CD8-positive, alpha-beta memory T cell (primary cell): ENCODE results near the gene AJM1. TPM values are rescaled to one million over a fixed set of nuclear protein-coding genes. Genes with fewer than 3 reads are reported as not detected.
"Not testable (repeated sequence)": the region's sequence is repeated elsewhere in the genome, so short reads cannot be mapped to it uniquely, and the experiment has no call there.

Experiments used
- CTCF ChIA-PET: fragments of 350-600 bp; sonication (Branson Sonifier 250); formaldehyde crosslinking; loops from one replicate; lab custom pipeline; 2021; ENCODE audit warnings: antibody characterized with exemption; lab: Charles Lee
- POLR2A ChIA-PET: fragments of 350-600 bp; sonication (Branson Sonifier 250); formaldehyde crosslinking; loops from one replicate; lab custom pipeline; 2021; ENCODE audit warnings: antibody characterized with exemption; lab: Charles Lee
- DNase-seq, 5 donors: peaks; one replicate each; pipeline versions ENCODE4 v3.0.0 to v3.0.0-alpha.2; 2020 to 2022; ENCODE audit warnings: mixed read lengths in 1 of 5
- H3K27ac ChIP-seq: one replicate; pipeline ENCODE4 v1.7.0; 2013; ENCODE audit warnings: low read depth, mild to moderate bottlenecking, low read length, moderate library complexity
- H3K27me3 ChIP-seq: 2 replicates; pipeline ENCODE4 v1.7.0; 2013; ENCODE audit warnings: low read length, mild to moderate bottlenecking; ENCODE audit not compliant: insufficient read depth, poor library complexity, severe bottlenecking
- H3K36me3 ChIP-seq: 2 replicates; pipeline ENCODE4 v1.7.0; 2013; ENCODE audit warnings: mild to moderate bottlenecking, low read length, moderate library complexity; ENCODE audit not compliant: insufficient read depth
- H3K4me1 ChIP-seq: 2 replicates; pipeline ENCODE4 v1.7.0; 2013; ENCODE audit warnings: mild to moderate bottlenecking, low read length, moderate library complexity; ENCODE audit not compliant: insufficient read depth
- H3K4me3 ChIP-seq: 2 replicates; pipeline ENCODE4 v1.7.0; 2013; ENCODE audit warnings: mild to moderate bottlenecking, low read length
- H3K9me3 ChIP-seq: 2 replicates; pipeline ENCODE4 v1.7.0; 2013; ENCODE audit warnings: mild to moderate bottlenecking, low read length
- H3K27ac Mint-ChIP-seq, 8 donors: one replicate each; pipeline ENCODE4 v1.8.0; 2020 to 2021; ENCODE audit warnings: mixed read lengths in 8 of 8, mild to moderate bottlenecking in 6 of 8, inconsistent platforms in 3 of 8, moderate library complexity in 3 of 8
- H3K27me3 Mint-ChIP-seq, 2 donors: one replicate each; pipeline ENCODE4 v1.8.0; 2020 to 2021; ENCODE audit warnings: mixed read lengths in 2 of 2, mild to moderate bottlenecking in 1 of 2, moderate library complexity in 1 of 2
- H3K36me3 Mint-ChIP-seq, 3 donors: one replicate each; pipeline ENCODE4 v1.8.0; 2020 to 2021; ENCODE audit warnings: mixed read lengths in 3 of 3, inconsistent platforms in 1 of 3, mild to moderate bottlenecking in 1 of 3
- H3K4me1 Mint-ChIP-seq, 3 donors: one replicate each; pipeline ENCODE4 v1.8.0; 2020 to 2021; ENCODE audit warnings: mixed read lengths in 3 of 3, inconsistent platforms in 1 of 3, mild to moderate bottlenecking in 1 of 3
- H3K4me3 Mint-ChIP-seq, 7 donors: one replicate each; pipeline ENCODE4 v1.8.0; 2020 to 2021; ENCODE audit warnings: mixed read lengths in 7 of 7, mild to moderate bottlenecking in 6 of 7, moderate library complexity in 4 of 7, inconsistent platforms in 2 of 7
- H3K9me3 Mint-ChIP-seq, 5 donors: one replicate each; pipeline ENCODE4 v1.8.0; 2020 to 2022; ENCODE audit warnings: mixed read lengths in 5 of 5, mild to moderate bottlenecking in 3 of 5, moderate library complexity in 2 of 5, inconsistent platforms in 1 of 5
- polyA plus RNA-seq: library from polyadenylated mRNA; unstranded; fragments of 300-500 nt; fragmentation: Illumina TruSeq; gene quantifications from one replicate; pipeline ENCODE4 v1.2.3, GENCODE V29; 2021
- total RNA-seq, 2 experiments: library from RNA; stranded (reverse); gene quantifications; one replicate each; pipeline ENCODE4 v1.2.3, GENCODE V29; 2021

The AJM1 gene
- total RNA-seq (1 to 10 TPM; 3.2 TPM), polyA plus RNA-seq (0.39 TPM)

GRCh38 chr9:136842380-136842948 lies at the start of gene AJM1:
TSS of gene AJM1 (plus strand) at chr9:136842478. CDS start at chr9:136844415, 1,937 bp downstream.
- not testable (repeated sequence) for H3K9me3 Mint-ChIP-seq, H3K27me3 ChIP-seq, H3K36me3 ChIP-seq, H3K27ac ChIP-seq, H3K9me3 ChIP-seq
- Mint-ChIP-seq H3K27me3 (peaks cover 7 to 15% of the 10 kb centered on the region in 2 donors), H3K4me3 (peak within 1 kb of the TSS; percentile 86 to 96 (median 88)), H3K36me3 (peaks cover 0 to 18% (median 0%) of the 10 kb centered on the region in 3 donors), H3K4me1 (peaks cover 8 to 25% (median 14%) of the 10 kb centered on the region in 3 donors), H3K27ac (peak within 1 kb of the TSS; percentile 37 to 84 (median 68))
- H3K4me1 ChIP-seq, result peaks cover 15% of the 10 kb centered on the region
- H3K4me3 ChIP-seq, result peak within 1 kb of the TSS; percentile 71
- ChIA-PET CTCF (interaction anchor here (0.6 to 4.9 kb wide), 37 partner anchors 9 to 314 kb away, joined by 3 to 45 read pairs (median 4); partner anchors contain the start of genes CLIC3, MAMDC4, NPDC1 and RABL6), POLR2A (interaction anchor here (0.6 to 2.2 kb wide), 6 partner anchors 21 to 192 kb away, joined by 3 to 9 read pairs (median 4); partner anchors contain the start of gene EDF1)
- DNase-seq, result peak; percentile 72 to 86 (median 75)

- H3K4me1 Mint-ChIP-seq, result peaks cover 13 to 29% (median 21%) of the 10 kb centered on the region in 3 donors
- no peak for DNase-seq
- CTCF ChIA-PET, result interaction anchor here (0.9 to 2.2 kb wide), 13 partner anchors 8 to 293 kb away, joined by 3 to 9 read pairs (median 4); partner anchors contain the start of genes AJM1, CLIC3, MAN1B1 and RABL6
- no peak overlapping the region for H3K4me3 ChIP-seq
- H3K27ac ChIP-seq, result no peak overlapping the region
- peaks cover 26% of the 10 kb centered on the region for H3K4me1 ChIP-seq
- H3K9me3 ChIP-seq, result no peaks in the 10 kb centered on the region
- peak overlapping the region in 3 of 7 donors; percentile 8 to 49 (median 20) for H3K4me3 Mint-ChIP-seq
- no peaks in the 10 kb centered on the region for H3K27me3 ChIP-seq
- no peaks in the 10 kb centered on the region for H3K27me3 Mint-ChIP-seq
- peaks cover 0 to 9% (median 2%) of the 10 kb centered on the region in 3 donors for H3K36me3 Mint-ChIP-seq
- H3K9me3 Mint-ChIP-seq, result no peaks in the 10 kb centered on the region
- POLR2A ChIA-PET, result interaction anchor here (1.1 kb wide), 1 partner anchor 9 kb away, joined by 3 read pairs; no protein-coding TSS in a partner anchor
- peak overlapping the region in 1 of 8 donors; percentile 65 for H3K27ac Mint-ChIP-seq
- no peaks in the 10 kb centered on the region for H3K36me3 ChIP-seq
Observed at GRCh38 chr9:136793086-136793946, 49.0 kb upstream of the AJM1 start.

DNA sequence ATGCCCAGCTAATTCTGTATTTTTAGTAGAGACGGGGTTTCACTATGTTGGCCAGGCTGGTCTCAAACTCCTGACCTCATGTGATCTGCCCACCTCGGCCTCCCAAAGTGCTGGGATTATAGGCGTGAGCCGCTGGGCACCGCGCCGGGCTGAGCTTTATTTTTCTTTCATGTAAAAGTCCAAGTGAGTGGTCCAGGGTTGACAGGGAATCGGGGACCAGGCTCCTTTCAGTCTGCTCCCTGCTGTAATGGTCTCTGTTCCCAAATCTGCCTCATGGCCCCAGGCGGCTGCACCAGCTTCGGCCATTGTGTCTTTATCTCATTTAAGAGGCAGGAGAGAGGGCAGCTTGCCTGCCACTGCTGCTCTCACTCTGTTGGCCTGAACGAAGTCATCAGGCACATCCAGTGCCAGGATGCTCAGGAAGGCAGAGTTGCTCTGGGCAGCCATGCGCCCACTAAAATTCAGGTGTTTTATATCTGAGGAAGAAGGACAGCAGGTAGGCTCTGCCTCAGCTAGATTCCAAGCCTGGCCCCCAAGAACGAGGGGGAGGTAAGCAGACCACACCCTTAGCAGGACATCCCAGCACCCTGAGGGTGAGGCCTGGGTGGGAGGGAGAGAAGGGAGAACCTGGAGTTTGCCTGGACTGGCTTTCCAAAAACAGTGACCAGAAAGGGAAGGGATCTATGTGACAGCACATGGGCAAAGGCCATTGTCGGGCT lies 47.8 kb upstream of the AJM1 start:
- DNase-seq, result no peak
- Mint-ChIP-seq H3K4me3 (peak overlapping the region in 2 of 7 donors; percentile 54 to 61), H3K4me1 (peaks cover 9 to 29% (median 17%) of the 10 kb centered on the region in 3 donors), H3K27me3 (no peaks in the 10 kb centered on the region), H3K27ac (no peak overlapping the region), H3K36me3 (peaks cover 0 to 9% (median 2%) of the 10 kb centered on the region in 3 donors), H3K9me3 (no peaks in the 10 kb centered on the region)
- peaks cover 33% of the 10 kb centered on the region for H3K4me1 ChIP-seq
- POLR2A ChIA-PET, result interaction anchor here (1.1 kb wide), 1 partner anchor 8 kb away, joined by 3 read pairs; no protein-coding TSS in a partner anchor
- H3K4me3 ChIP-seq, result no peak overlapping the region
- H3K27ac ChIP-seq, result no peak overlapping the region
- no peaks in the 10 kb centered on the region for H3K9me3 ChIP-seq
- no peaks in the 10 kb centered on the region for H3K36me3 ChIP-seq
- CTCF ChIA-PET, result interaction anchor here (0.9 to 1.5 kb wide), 6 partner anchors 13 to 292 kb away, joined by 3 to 7 read pairs (median 4); partner anchors contain the start of genes AJM1, MAN1B1 and RABL6
- no peaks in the 10 kb centered on the region for H3K27me3 ChIP-seq

DNA sequence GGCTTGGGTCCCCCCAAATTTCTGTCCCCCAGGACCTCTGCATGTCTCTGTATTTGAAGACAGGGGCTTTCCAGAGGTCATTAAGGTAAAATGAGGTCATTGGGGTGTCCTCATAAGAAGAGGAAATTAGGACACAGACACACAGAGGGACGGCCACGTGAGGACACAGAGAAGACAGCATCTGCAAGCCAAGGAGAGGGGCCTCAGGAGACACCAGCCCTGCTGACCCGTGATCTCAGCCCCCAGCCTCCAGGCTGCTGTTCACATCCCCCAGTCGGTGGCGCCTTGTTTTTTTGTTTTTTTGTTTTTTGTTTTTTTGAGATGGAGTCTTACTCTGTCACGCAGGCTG lies 47.3 kb upstream of the AJM1 start:
- ChIA-PET CTCF (no interaction called here), POLR2A (no interaction called here)
- Histone ChIP-seq H3K4me3 (no peak overlapping the region), H3K27me3 (no peaks in the 10 kb centered on the region), H3K4me1 (peaks cover 36% of the 10 kb centered on the region), H3K9me3 (no peaks in the 10 kb centered on the region), H3K36me3 (no peaks in the 10 kb centered on the region), H3K27ac (no peak overlapping the region)
- Mint-ChIP-seq H3K4me3 (no peak overlapping the region), H3K4me1 (peaks cover 9 to 32% (median 17%) of the 10 kb centered on the region in 3 donors), H3K27ac (no peak overlapping the region), H3K9me3 (no peaks in the 10 kb centered on the region), H3K36me3 (peaks cover 0 to 9% (median 2%) of the 10 kb centered on the region in 3 donors), H3K27me3 (no peaks in the 10 kb centered on the region)
- no peak for DNase-seq

DNA sequence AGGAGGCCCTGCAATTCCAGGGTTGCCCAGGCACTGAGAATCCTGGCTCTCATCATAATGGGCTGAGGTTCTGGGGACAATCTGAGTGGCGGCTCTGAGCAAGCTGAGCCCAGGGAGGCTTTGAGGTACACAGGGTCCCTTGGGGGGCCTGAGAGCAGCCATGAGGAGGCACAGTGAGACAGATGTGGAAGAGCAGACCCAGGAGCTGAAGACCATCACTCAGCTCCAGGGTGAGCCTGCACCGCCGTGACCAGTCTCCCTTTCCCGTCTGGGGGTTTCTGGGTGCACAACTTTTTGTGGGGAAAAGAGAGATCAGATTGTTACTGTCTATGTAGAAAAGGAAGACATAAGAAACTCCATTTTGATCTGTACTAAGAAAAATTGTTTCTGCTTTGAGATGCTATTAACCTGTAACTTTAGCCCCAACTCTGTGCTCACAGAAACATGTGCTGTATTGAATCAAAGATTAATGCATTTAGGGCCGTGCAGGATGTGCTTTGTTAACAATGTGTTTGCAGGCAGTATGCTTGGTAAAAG lies 46.0 kb upstream of the AJM1 start, which contains the start of gene CCDC183:
CCDC183 (plus strand) TSS at position 101 of the 537 bp plus-strand sequence; CDS start at position 161, 60 bp downstream.
- Histone ChIP-seq H3K9me3 (no peaks in the 10 kb centered on the region), H3K4me3 (no peak within 1 kb of the TSS), H3K4me1 (peaks cover 39% of the 10 kb centered on the region), H3K27ac (no peak within 1 kb of the TSS), H3K27me3 (no peaks in the 10 kb centered on the region), H3K36me3 (no peaks in the 10 kb centered on the region)
- H3K27ac Mint-ChIP-seq, result peak within 1 kb of the TSS in 1 of 8 donors; percentile 57
- DNase-seq, result no peak
- H3K4me3 Mint-ChIP-seq, result peak within 1 kb of the TSS in 1 of 7 donors; percentile 56
- H3K27me3 Mint-ChIP-seq, result peaks cover 0 to 6% of the 10 kb centered on the region in 2 donors
- no peaks in the 10 kb centered on the region for H3K9me3 Mint-ChIP-seq
- POLR2A ChIA-PET, result interaction anchor here (0.6 kb wide), 1 partner anchor 290 kb away, joined by 3 read pairs; the partner anchor contains the start of gene MAN1B1
- peaks cover 0 to 9% (median 2%) of the 10 kb centered on the region in 3 donors for H3K36me3 Mint-ChIP-seq
- H3K4me1 Mint-ChIP-seq, result peaks cover 16 to 34% (median 26%) of the 10 kb centered on the region in 3 donors
- CTCF ChIA-PET, result no interaction called here

GRCh38 chr9:136796775-136797347 lies 45.4 kb upstream of the AJM1 start:
- CTCF ChIA-PET, result interaction anchor here (0.7 kb wide), 1 partner anchor 232 kb away, joined by 3 read pairs; no protein-coding TSS in a partner anchor
- H3K36me3 Mint-ChIP-seq, H3K36me3 ChIP-seq, H3K4me3 ChIP-seq, H3K27me3 ChIP-seq, H3K27me3 Mint-ChIP-seq, DNase-seq, H3K9me3 ChIP-seq, H3K27ac ChIP-seq, H3K9me3 Mint-ChIP-seq, H3K27ac Mint-ChIP-seq: not testable (repeated sequence)
- Mint-ChIP-seq H3K4me1 (peaks cover 16 to 33% (median 27%) of the 10 kb centered on the region in 3 donors), H3K4me3 (peak overlapping the region in 1 of 7 donors; percentile 56)
- peaks cover 39% of the 10 kb centered on the region for H3K4me1 ChIP-seq
- POLR2A ChIA-PET, result interaction anchor here (0.6 kb wide), 1 partner anchor 290 kb away, joined by 3 read pairs; the partner anchor contains the start of gene MAN1B1

DNA sequence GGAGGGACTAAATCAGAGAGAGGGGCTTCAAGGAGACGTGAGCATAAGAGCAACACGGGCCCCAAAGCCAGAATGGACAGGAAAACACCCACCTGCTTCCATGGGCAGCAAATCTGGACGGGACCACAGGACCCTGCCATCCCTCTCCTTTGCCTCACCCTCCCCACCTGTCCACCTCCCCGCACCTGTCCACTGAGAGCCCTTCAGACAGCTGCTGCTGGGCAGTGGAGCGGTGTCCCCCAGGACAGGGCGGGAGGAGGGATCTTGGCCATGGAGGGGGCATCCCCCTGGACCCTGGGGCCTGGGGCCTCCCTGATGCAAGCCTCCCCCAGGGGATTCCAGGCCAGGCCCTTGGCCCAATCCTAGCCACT lies 43.6 kb upstream of the AJM1 start:
- Mint-ChIP-seq H3K9me3 (no peaks in the 10 kb centered on the region), H3K27ac (peak overlapping the region in 1 of 8 donors; percentile 17), H3K4me3 (peak overlapping the region in 1 of 7 donors; percentile 11), H3K27me3 (peaks cover 0 to 6% of the 10 kb centered on the region in 2 donors), H3K4me1 (peaks cover 11 to 28% (median 25%) of the 10 kb centered on the region in 3 donors), H3K36me3 (peaks cover 0 to 2% (median 0%) of the 10 kb centered on the region in 3 donors)
- Histone ChIP-seq H3K4me1 (peaks cover 30% of the 10 kb centered on the region), H3K9me3 (no peaks in the 10 kb centered on the region), H3K27me3 (no peaks in the 10 kb centered on the region), H3K36me3 (no peaks in the 10 kb centered on the region), H3K27ac (no peak overlapping the region), H3K4me3 (no peak overlapping the region)
- POLR2A ChIA-PET, result no interaction called here
- DNase-seq, result no peak
- CTCF ChIA-PET, result interaction anchor here (0.6 to 3.1 kb wide), 3 partner anchors 14 to 236 kb away, joined by 3 to 15 read pairs (median 3); no protein-coding TSS in a partner anchor
